ENCODE measurements around the gene GBX2. TPM values are rescaled to one million over a fixed set of nuclear protein-coding genes. Genes with fewer than 3 reads are reported as not detected.
A peak's percentile ranks its signal among the peaks of the same experiment; 100 is the strongest.

The GBX2 gene
- under 1 TPM; 0.54 to 0.70 (median 0.64) TPM for polyA plus RNA-seq (ENCODE audit: insufficient read length in 3 of 3)
- long read RNA-seq, donor 1, result 0 reads
- long read RNA-seq, donor 2, result 0 reads
- long read RNA-seq, donor 3, result 0 reads
- long read RNA-seq, donor 4, result 0 reads
- long read RNA-seq, donor 5, result 0 reads
- long read RNA-seq, donor 6, result 0 reads
- long read RNA-seq, donor 7, result 0 reads
- long read RNA-seq, donor 8, result 0 reads
- long read RNA-seq, donor 9, partial matches to known transcripts, result 0 of 1 reads
- long read RNA-seq, donor 9, other reads (novel, unspliced or antisense), result 0 of 1 reads
- long read RNA-seq, donor 10, result 0 reads
- long read RNA-seq, donor 11, result 0 reads
- long read RNA-seq, donor 12, result 0 reads
- long read RNA-seq, donor 13, result 0 reads
- long read RNA-seq, donor 14, result 0 reads
- long read RNA-seq, donor 15, result 0 reads
- long read RNA-seq, donor 16, partial matches to known transcripts, result 0 of 2 reads
- long read RNA-seq, donor 16, other reads (novel, unspliced or antisense), result 0 of 2 reads

DNA sequence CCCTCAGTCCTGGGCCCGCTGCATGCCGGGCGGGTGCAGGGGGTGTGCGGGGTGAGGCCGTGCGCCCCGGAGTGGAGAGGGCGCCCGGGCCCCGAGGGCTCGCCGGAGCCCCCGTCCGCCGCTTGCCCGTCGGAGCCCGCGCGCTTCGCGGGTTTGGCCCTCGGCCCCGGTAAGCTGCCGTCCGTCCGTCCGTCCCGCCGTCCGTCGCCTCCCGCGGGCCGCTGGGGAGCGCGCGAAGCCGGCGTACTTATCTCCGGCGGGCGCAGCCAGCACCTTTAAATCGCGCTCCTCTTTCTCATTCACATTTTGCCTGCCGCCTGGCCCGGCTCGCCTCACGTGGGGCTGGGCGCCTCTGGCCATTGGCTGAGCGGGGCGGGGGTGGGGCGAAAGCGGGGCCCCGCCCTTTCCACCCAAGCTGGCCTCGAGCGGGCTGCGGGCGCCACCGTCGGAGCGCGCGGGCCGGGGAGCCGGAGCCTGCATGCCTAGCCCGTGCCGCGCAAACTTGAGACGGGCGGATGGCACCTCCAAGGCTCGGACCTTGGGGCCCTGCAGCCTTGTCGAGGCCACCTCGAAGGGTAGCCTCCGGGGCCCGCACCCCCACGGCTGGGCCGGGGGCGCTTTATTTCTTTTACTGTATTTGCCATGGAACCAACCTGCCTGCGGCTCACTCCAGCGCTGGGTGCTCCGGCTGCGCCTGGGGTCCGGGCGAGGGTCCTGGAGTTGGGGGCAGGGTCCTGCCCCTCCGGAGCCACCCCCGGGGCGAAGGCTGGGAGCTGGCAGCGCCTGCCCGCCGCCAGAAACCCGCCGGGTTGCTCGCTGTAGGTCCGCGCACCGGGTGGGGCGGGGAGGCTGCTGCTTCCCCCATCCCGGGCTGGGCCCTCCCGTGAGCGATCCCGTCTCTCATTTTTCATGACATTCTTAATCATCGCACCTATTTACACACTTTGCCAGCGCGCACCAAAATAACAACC is at the start of gene GBX2:
GBX2 (minus strand) TSS at position 277 of the 971 bp plus-strand sequence. CDS start 415 bp downstream, outside the sequence.
- DNase-seq (ENCODE audit: extremely low read depth in 1 of 11, low read depth in 9 of 11, low spot score in 4 of 11), result no peak

DNA sequence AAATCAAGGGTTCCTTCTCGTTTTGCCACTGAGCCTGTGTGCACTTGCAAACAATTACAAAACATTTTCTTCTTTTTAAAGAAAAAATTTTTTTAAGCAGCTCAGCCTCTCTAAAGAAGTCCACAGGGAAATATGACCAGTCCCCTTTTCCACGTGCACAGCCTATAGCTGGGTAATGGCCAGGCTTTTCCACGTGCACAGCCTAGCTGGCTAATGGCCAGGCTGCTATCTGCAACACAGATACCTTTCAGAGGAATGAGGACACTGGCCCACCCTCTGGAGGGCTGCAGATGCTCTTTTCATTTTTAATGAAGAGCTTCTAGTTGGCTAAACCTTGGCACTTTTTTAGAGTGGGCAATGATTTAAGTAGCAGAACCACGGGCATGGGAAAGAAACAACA is 49.7 kb upstream of the GBX2 start:
- DNase-seq (ENCODE audit: extremely low read depth in 1 of 11, low read depth in 9 of 11, low spot score in 4 of 11), result no peak

- no peak for DNase-seq (ENCODE audit: extremely low read depth in 1 of 11, low read depth in 9 of 11, low spot score in 4 of 11)
These were observed 48.5 kb upstream of the GBX2 start for GRCh38 chr2:236216711-236217110.

DNA sequence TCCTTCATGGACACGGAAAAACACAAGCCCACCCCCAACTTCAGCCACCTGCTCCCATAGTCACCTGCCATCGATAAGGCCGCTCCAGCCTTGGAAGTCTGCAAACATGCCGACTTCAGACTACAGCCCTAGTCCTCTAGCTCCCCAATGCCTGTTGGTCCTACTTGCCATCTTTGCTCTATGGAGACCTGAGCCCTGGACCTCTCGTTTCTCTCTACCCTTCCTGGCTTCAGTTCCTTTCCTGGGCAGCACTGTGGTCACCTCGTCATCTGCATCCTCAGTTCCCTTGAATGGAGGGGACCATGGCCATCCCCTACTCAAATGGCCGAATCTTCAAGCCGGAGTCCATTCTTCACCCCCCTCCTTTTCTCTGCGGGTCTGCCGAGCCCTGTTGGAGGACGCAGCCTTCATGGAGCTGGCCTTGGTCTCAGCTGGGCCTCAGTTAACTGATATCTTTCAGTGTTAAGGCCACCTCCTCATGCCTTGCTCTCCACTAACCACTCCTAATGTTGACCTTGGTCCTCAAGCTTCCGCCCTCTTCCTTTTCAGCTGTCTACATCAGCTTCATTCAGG is 47.7 kb upstream of the GBX2 start:
- DNase-seq (ENCODE audit: extremely low read depth in 1 of 11, low read depth in 9 of 11, low spot score in 4 of 11), result no peak

DNA sequence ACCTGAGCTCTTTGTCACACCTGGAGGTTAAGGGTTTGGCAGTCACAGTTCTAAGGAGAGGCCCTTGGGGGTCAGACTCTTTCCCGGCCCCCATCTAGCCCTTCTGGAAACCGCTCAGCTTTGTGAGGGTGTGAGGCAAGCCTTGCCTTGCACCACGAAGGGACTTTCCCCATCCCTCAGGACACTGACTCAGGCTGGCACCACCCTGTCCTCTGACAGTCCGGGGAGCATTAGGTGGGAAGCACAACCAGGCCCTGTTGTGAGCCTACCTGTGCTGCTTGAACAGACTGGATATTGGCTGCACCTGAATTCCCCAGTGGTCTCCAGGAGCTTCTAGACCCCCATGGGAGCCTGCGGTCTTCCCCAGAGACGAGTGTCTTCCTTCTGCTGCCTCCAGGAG is 47.0 kb upstream of the GBX2 start:
- no peak for DNase-seq (ENCODE audit: extremely low read depth in 1 of 11, low read depth in 9 of 11, low spot score in 4 of 11)

DNA sequence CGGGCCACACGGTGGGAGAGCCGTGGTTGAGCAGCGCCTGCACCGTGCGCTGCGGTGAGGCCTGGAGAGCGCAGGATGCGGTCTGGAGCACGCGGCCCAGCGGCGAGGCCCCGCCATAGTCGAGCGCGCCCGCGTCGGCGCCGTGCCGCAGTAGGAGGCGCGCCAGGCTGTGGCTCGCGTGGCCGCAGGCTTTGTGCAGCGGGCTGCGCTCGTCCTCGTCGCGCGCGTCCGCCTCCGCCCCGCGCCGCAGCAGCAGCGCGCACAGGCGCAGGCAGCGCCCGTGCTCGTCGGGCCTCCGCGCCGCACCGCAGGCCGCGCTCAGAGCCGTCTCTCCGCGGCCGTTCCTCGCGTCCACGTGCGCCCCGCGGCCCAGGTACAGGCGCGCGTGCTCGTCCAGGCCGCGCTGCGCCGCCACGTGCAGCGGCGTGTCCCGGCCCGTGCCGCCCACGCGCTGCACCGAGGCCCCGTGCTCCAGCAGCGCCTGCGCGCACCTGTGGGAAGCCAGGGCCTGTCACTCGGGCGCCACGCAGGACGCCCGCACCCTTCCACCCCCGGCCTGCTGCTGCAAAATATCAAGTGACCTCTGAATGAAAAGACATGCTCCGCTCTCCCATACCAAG is 46.3 kb upstream of the GBX2 start:
- DNase-seq (ENCODE audit: extremely low read depth in 1 of 11, low read depth in 9 of 11, low spot score in 4 of 11), result no peak

DNA sequence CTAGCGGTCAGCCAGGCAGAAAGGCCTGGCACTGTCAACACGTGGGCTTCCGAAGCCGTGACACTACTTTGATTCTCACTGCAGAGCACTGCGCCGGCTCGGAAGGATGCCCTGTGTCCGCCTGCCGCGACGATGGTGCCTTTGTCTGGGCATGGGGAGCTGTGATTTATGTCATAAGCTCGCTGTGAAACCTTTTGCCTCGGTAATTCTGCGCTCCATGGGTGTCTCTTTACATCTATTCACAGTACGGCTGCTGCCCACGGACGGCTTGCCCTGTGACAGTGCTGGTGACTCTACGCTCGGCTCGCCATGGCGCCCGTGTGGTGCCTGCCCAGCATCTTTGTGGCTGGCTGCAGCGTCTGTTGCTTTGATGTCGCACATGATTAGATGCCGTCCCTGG is 43.1 kb upstream of the GBX2 start:
- DNase-seq (ENCODE audit: extremely low read depth in 1 of 11, low read depth in 9 of 11, low spot score in 4 of 11), result peak in 1 of 11 donors; percentile 18

DNA sequence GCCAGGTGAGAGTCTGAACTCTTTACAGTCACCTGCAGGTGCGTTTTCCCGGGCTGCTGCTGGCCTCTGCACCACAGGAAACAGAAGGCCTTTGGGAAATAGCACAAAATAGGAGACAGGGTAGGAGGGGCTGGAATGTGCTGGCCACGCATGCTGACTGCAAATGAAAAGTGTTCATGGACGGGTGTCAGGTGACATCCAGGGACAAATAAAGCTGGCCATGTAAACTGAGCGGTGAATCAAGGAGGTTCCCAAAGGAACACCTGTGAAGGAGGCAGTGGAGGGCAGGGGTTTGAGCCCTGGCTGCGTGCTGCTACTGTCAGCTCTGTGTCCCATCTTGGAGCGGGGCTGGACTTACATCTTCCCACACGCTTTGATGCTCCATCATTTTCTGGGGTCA is 42.4 kb upstream of the GBX2 start:
- peak in 1 of 11 donors; percentile 20 for DNase-seq (ENCODE audit: extremely low read depth in 1 of 11, low read depth in 9 of 11, low spot score in 4 of 11)

GRCh38 chr2:236209996-236210395 is 41.8 kb upstream of the GBX2 start:
- DNase-seq (ENCODE audit: extremely low read depth in 1 of 11, low read depth in 9 of 11, low spot score in 4 of 11), result no peak

GRCh38 chr2:236209535-236209934 is 41.3 kb upstream of the GBX2 start:
- no peak for DNase-seq (ENCODE audit: extremely low read depth in 1 of 11, low read depth in 9 of 11, low spot score in 4 of 11)

DNA sequence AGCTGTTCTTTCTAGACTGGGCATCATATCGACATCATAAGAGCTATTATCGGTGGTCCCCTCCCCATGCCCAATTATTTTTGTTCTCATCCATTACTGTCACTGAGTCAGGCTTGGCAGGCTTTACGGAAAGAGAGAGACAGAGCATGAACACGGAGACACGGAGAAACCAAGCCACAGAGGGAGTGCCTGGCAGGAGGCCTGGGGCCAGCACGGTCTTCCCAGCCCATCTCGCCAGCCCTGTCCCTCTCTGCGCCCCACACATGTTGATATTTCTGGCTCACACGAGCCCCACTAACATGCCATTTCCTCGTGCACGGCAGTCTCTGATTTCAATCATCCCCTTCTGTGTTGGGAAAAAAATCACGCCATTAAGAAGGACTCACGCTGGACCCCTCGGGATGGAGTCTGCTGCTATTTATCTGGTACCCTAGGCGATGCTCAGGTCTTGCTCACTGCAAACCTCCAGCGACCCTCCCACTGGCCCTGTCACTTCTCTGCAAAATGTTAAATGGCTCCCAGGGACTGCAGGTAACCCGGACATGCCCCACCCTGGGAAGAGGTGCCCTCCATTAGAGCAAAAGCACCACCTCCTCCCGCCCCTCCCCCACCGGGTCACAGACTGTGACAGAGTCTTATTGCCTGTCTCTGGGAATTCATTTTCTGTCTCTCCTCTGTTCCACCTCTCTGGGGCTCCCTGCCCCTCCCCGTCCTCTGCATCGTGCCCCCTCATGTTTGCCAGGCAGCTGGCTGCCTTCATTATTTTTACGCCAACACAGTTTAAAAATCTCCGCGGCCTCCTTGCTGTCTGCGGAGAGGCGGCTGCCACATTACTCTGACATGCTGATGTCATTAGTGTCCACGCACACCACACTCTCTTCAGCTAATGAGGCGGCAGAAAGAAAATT is 40.1 kb upstream of the GBX2 start:
- DNase-seq (ENCODE audit: extremely low read depth in 1 of 11, low read depth in 9 of 11, low spot score in 4 of 11), result no peak

GRCh38 chr2:236207472-236207871 is 39.3 kb upstream of the GBX2 start:
- no peak for DNase-seq (ENCODE audit: extremely low read depth in 1 of 11, low read depth in 9 of 11, low spot score in 4 of 11)

- DNase-seq (ENCODE audit: extremely low read depth in 1 of 11, low read depth in 9 of 11, low spot score in 4 of 11), result no peak
These were observed 37.9 kb upstream of the GBX2 start for GRCh38 chr2:236205867-236206645.

- no peak for DNase-seq (ENCODE audit: extremely low read depth in 1 of 11, low read depth in 9 of 11, low spot score in 4 of 11)
These were observed 36.8 kb upstream of the GBX2 start for GRCh38 chr2:236204953-236205352.

GRCh38 chr2:236200378-236200777 is 32.2 kb upstream of the GBX2 start:
- DNase-seq (ENCODE audit: extremely low read depth in 1 of 11, low read depth in 9 of 11, low spot score in 4 of 11), result no peak

DNA sequence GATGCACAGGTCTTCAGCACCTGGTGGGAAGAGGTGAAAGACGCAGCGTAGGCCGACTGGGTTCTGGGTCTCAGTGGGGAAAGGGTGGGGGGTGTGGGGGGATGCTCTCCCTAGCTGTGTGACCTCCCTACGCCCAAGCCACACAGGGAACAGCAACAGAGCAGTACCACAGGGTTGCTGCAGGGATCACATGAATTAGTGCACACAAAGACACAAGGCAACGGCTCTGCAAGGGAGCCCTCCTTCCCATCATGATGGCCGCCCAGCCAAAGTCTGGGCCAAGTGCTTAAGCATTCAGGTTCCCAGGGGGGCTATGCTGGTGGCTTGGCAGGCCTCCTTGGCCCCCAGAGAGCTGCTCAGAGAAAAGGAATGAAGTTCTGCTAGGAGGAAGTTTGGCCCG is 28.2 kb upstream of the GBX2 start:
- no peak for DNase-seq (ENCODE audit: extremely low read depth in 1 of 11, low read depth in 9 of 11, low spot score in 4 of 11)

GRCh38 chr2:236195726-236196125 is 27.5 kb upstream of the GBX2 start:
- no peak for DNase-seq (ENCODE audit: extremely low read depth in 1 of 11, low read depth in 9 of 11, low spot score in 4 of 11)
